Panc1 (cell line): ENCODE data around the gene TOB1.

ENCODE experiments used
- CTCF ChIP-seq: fragments of 450-650 bp; IDR thresholded peaks from 2 replicates; pipeline ENCODE4 v1.5.1; 2017; ENCODE audit warnings: mild to moderate bottlenecking
- POLR2AphosphoS5 ChIP-seq: IDR thresholded peaks from 2 replicates; pipeline ENCODE4 v1.6.1; 2012; ENCODE audit warnings: mild to moderate bottlenecking, low read depth, low read length, moderate library complexity
- TCF7L2 ChIP-seq: IDR thresholded peaks from 2 replicates; pipeline ENCODE4 v1.6.1; 2011; ENCODE audit warnings: mild to moderate bottlenecking, low read depth, low read length, inconsistent platforms

DNA sequence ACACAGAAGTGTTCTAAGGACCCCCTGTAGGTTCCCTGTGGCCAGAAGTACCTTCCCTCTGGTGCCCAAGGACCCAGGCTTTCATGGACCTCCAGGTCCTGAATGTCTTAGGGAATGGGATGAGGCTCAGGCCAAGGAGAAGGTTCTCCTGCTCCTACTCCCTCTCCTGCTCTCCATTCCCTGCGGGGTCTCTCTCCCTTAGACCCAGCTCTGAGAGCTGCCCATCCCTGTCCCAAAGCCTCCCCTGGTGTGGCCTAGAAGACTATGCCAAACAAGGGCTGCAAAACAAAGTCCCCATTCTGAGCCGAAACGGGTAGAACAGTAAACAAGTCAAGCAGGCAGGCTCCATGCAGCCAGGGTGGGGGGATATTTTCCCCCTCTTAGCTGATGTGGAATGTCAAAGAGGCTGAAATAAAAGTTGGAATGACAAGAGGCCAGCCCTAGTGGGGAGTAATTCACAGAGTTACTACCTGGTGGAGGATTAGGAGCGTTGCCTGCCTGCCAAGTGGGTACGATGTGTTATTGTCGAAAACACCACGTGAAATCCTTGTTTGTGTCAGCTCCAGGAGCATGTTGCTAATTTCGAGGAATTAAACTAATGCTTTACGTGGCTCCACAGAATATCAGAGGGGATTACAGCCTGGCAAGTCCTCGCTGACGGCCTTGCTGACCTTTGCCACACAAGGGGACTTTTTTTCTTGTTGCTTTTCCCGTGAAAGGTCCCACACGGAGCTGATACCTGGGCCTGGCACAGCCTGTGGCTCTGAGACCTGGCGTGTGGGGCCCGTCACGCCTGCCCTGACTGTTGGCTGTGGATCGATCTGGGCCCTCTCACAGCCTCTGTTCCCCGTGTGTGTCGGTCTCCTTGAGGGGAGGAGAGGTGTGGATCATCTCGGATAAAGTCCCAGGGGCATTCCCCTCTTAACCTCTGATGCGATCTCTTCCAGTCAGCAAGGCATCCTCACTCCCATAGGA lies 27.9 kb downstream of the TOB1 start:
- TF ChIP-seq CTCF (no peak), TCF7L2 (no peak), POLR2AphosphoS5 (no peak)
